Measurements from ENCODE around the gene LRRC4C.

DNA sequence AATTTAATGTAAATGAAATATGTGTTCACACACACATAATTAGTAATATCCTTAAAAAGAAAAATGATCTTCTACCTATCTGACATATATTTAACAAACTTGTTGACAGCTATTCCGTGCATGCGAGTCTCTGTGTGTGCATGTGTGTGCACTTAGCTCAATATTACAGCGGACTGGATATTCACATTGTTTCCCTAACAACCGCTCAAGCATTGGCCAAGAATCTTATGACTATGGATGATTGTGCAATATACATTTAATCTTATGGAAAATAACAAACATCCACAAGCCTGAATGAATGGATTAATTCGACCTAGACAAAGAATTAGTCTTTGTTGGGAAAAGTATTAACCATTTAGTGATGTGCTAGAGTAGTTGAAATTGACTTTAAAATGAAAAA is 1078.6 kb downstream of the LRRC4C start:
- TF ChIP-seq CTCF (IDR thresholded peaks at IDR 0.05 in 2 of 3, conservative IDR thresholded peaks at IDR 0.05 in 1 of 3; ENCODE audit: control insufficient read depth in 2 of 3, extremely low read depth in 1 of 3, insufficient read depth in 1 of 3, low read depth in 3 of 3, low read length in 3 of 3) = no peak
- TF ChIP-seq KDM1A (IDR thresholded peaks at IDR 0.05; ENCODE audit: borderline replicate concordance) = no peak
- no peak for TF ChIP-seq NFXL1 (IDR thresholded peaks at IDR 0.05; ENCODE audit: borderline replicate concordance)
- TF ChIP-seq POLR2A (IDR thresholded peaks at IDR 0.05; ENCODE audit: low read depth, low read length) = no peak
- TF ChIP-seq LARP7 (IDR thresholded peaks at IDR 0.05) = no peak
- TF ChIP-seq HDAC2 (IDR thresholded peaks at IDR 0.05) = no peak
- TF ChIP-seq, protein P1, sequence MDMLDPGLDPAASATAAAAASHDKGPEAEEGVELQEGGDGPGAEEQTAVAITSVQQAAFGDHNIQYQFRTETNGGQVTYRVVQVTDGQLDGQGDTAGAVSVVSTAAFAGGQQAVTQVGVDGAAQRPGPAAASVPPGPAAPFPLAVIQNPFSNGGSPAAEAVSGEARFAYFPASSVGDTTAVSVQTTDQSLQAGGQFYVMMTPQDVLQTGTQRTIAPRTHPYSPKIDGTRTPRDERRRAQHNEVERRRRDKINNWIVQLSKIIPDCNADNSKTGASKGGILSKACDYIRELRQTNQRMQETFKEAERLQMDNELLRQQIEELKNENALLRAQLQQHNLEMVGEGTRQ (IDR thresholded peaks at IDR 0.05; ENCODE audit: borderline replicate concordance, low read depth, low read length) = no peak
- no peak for TF ChIP-seq CHD2 (IDR thresholded peaks at IDR 0.05; ENCODE audit: borderline replicate concordance, low read depth, low read length)
- TF ChIP-seq ESRRA (IDR thresholded peaks at IDR 0.05; ENCODE audit: low read length) = no peak
- TF ChIP-seq, protein P2, sequence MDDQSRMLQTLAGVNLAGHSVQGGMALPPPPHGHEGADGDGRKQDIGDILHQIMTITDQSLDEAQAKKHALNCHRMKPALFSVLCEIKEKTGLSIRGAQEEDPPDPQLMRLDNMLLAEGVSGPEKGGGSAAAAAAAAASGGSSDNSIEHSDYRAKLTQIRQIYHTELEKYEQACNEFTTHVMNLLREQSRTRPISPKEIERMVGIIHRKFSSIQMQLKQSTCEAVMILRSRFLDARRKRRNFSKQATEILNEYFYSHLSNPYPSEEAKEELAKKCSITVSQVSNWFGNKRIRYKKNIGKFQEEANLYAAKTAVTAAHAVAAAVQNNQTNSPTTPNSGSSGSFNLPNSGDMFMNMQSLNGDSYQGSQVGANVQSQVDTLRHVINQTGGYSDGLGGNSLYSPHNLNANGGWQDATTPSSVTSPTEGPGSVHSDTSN (IDR thresholded peaks at IDR 0.05; ENCODE audit: insufficient replicate concordance, low read depth, low read length) = no peak
- TF ChIP-seq ZBTB40 (IDR thresholded peaks at IDR 0.05; ENCODE audit: borderline replicate concordance) = no peak
